Lung (tissue), 12 donors: Measurements from ENCODE around the gene TBKBP1. TPM values are rescaled to one million over a fixed set of nuclear protein-coding genes. Genes with fewer than 3 reads are reported as not detected.

Experiments used
- ATAC-seq: fragments of 200-7000 bp; cut with Tn5 transposase; one replicate; pipeline ENCODE4 v1.9.1; 2020; ENCODE audit warnings: moderate number of reproducible peaks; ENCODE audit not compliant: insufficient read depth, low FRiP score
- DNase-seq, 3 donors: peaks; one replicate each; pipeline ENCODE4 v3.0.0-alpha.2; 2013 to 2017
- H3K27ac ChIP-seq, 2 donors: one replicate each; pipeline ENCODE4 v1.5.1; 2013; ENCODE audit warnings: mild to moderate bottlenecking in 2 of 2, moderate library complexity in 2 of 2, control low read depth in 1 of 2, inconsistent platforms in 1 of 2, low read depth in 1 of 2, low read length in 1 of 2
- H3K27me3 ChIP-seq, 3 donors: one replicate each; pipeline ENCODE4 v1.5.1; 2013; ENCODE audit warnings: low read length in 2 of 3; ENCODE audit not compliant: control insufficient read depth in 3 of 3, insufficient read depth in 3 of 3
- H3K36me3 ChIP-seq, 4 donors: one replicate each; pipeline ENCODE4 v1.5.1; 2013; ENCODE audit warnings: low read length in 4 of 4, mild to moderate bottlenecking in 1 of 4, moderate library complexity in 1 of 4; ENCODE audit not compliant: control insufficient read depth in 4 of 4, insufficient read depth in 4 of 4
- H3K4me1 ChIP-seq, 5 donors: one replicate each; pipeline ENCODE4 v1.5.1; 2013; ENCODE audit warnings: low read length in 5 of 5, mild to moderate bottlenecking in 2 of 5, moderate library complexity in 1 of 5; ENCODE audit not compliant: control insufficient read depth in 5 of 5, insufficient read depth in 5 of 5
- H3K4me3 ChIP-seq: one replicate; pipeline ENCODE4 v1.5.1; 2013; ENCODE audit warnings: mild to moderate bottlenecking, control low read depth, moderate library complexity
- H3K9ac ChIP-seq, 2 donors: one replicate each; pipeline ENCODE4 v1.5.1; 2013; ENCODE audit warnings: low read length in 2 of 2, control low read depth in 1 of 2; ENCODE audit not compliant: insufficient read depth in 1 of 2
- H3K9me3 ChIP-seq, 4 donors: one replicate each; pipeline ENCODE4 v1.5.1; 2013; ENCODE audit warnings: low read length in 3 of 4, mild to moderate bottlenecking in 1 of 4, moderate library complexity in 1 of 4; ENCODE audit not compliant: control insufficient read depth in 4 of 4, insufficient read depth in 3 of 4
- WGBS, 2 donors: extraction: QIAGEN DNeasy Blood & Tissue Kit; methylation state at CpG; one replicate each; pipeline ENCODE4 v1.1.7; 2013; 5-methylcytosine and 5-hydroxymethylcytosine counted together
- polyA plus RNA-seq, 2 donors: library from polyadenylated mRNA; stranded (reverse); fragments of 200-250 nt; gene quantifications; one replicate each; pipeline ENCODE4 v1.2.1, GENCODE V29; 2013
- total RNA-seq, 2 donors: library from RNA; depleted of rRNA in 1 of 2; stranded (reverse); fragments of >200 nt in 1 of 2; gene quantifications; one replicate each; pipeline ENCODE4 v1.2.1, GENCODE V29; 2014 to 2021
- TF ChIP-seq, protein P1 (sequence below): IDR thresholded peaks from 2 replicates; pipeline ENCODE4 v1.5.1; 2012; ENCODE audit warnings: mild to moderate bottlenecking; ENCODE audit errors: control extremely low read depth, extremely low read depth
- donor health status: control.
- donor health status: control.
- donor health status: Bipolar disorder and iron deficiency.
- donor health status: healthy.
- donor health status: DM: yes; HTN: yes; CAD: no.

Gene TBKBP1
- total and polyA plus RNA-seq, 4 donors, result 9.0 to 14.0 (median 12.1) TPM

DNA sequence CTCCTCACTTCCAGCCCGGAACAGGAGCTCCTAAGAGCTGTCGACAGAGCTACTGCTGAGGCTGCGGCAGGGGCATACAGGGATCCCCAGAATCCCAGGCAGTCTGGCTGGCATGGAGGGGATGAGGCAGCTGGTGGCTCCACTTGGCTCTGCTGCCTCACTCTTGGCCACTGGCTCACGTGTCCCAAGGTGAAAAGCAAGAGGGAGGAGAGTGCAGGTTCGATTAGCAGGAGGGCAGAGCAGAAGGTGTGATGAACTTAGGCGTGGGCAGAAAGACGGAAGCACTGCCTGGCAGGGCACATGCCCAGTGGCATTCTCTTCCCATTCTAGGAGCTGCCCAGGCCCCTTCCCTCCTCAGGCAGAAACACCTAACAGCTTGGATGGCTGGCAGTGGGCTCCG, 27.8 kb downstream of the TBKBP1 start:
- H3K9me3 ChIP-seq, result no peaks in the 10 kb centered on the region
- no peak overlapping the region for H3K4me3 ChIP-seq
- H3K4me1 ChIP-seq, result peaks cover 0 to 6% (median 0%) of the 10 kb centered on the region in 5 donors
- H3K9ac ChIP-seq, result no peak overlapping the region
- no peaks in the 10 kb centered on the region for H3K36me3 ChIP-seq
- no peak overlapping the region for H3K27ac ChIP-seq
- ATAC-seq (no peak), DNase-seq (no peak)
- H3K27me3 ChIP-seq, result peaks cover 0 to 56% (median 36%) of the 10 kb centered on the region in 3 donors
- 39 to 51% methylated on average over 8 of the region's 8 CpGs for WGBS, 2 donors
- TF ChIP-seq, protein P1, sequence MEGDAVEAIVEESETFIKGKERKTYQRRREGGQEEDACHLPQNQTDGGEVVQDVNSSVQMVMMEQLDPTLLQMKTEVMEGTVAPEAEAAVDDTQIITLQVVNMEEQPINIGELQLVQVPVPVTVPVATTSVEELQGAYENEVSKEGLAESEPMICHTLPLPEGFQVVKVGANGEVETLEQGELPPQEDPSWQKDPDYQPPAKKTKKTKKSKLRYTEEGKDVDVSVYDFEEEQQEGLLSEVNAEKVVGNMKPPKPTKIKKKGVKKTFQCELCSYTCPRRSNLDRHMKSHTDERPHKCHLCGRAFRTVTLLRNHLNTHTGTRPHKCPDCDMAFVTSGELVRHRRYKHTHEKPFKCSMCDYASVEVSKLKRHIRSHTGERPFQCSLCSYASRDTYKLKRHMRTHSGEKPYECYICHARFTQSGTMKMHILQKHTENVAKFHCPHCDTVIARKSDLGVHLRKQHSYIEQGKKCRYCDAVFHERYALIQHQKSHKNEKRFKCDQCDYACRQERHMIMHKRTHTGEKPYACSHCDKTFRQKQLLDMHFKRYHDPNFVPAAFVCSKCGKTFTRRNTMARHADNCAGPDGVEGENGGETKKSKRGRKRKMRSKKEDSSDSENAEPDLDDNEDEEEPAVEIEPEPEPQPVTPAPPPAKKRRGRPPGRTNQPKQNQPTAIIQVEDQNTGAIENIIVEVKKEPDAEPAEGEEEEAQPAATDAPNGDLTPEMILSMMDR, result no peak

DNA sequence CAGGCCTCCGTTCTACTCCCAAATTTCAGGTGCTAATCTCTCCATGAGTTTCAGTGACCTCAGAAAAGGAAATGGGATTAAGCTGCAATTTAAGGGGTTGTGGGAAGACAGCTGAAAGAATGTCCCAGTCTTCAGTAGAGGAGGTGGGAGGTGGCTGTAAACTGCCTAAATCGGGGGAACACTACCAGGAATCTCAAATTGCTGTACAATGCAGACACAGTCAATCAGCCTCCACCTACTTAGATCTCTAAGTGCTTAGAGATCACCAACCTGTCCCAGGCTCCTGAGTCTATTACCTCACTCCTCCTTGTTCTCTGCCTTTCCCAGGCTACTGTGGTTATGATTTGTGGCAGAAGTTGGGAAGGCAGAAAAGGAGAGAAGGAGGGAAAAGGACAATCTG, 30.7 kb downstream of the TBKBP1 start:
- no peak overlapping the region for H3K4me3 ChIP-seq
- TF ChIP-seq, protein P1, result no peak
- no peaks in the 10 kb centered on the region for H3K36me3 ChIP-seq
- H3K27me3 ChIP-seq, result peaks cover 0 to 45% (median 29%) of the 10 kb centered on the region in 3 donors
- no peak overlapping the region for H3K9ac ChIP-seq
- H3K4me1 ChIP-seq, result peaks cover 0 to 6% (median 0%) of the 10 kb centered on the region in 5 donors
- no peak for ATAC-seq
- H3K9me3 ChIP-seq, result no peaks in the 10 kb centered on the region
- DNase-seq, result no peak
- WGBS, 2 donors, result 76 to 92% methylated on average over 2 of the region's 2 CpGs
- no peak overlapping the region for H3K27ac ChIP-seq

DNA sequence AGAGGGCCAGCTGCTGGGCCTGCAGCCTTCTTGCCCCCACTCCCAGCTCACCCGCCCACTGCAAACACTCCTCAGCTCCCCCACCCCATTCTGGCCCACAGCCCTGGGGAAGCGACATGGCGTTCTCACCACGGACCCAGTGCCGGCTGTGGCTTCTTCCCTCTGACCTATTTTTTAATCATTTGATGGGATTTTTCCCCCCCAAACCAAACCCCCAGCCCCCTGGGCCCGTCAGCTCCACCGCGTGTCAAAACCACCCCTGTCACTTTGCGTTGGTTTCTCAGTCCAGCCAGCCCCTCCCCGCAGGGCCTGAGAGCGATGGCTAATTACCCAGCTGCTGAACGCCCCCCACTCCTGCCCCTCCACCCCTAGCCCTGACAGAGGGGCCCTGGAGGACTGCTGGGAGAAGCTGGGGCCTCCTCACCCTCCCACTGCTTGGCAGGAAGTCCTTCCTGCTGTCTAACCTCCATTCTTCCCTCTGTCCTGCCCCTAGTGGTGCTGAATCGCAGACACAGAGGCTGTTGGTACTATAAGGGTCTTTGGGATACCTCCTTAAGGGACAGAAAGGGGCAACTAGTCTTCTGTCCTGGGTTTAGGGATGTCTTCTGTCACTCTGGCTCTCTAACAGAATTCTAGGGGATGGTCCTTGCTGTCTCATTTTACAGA, 31.6 kb downstream of the TBKBP1 start:
- DNase-seq, result no peak
- no peak overlapping the region for H3K4me3 ChIP-seq
- H3K27ac ChIP-seq, result no peak overlapping the region
- 56 to 76% methylated on average over 12 to 13 of the region's 13 CpGs for WGBS, 2 donors
- H3K9ac ChIP-seq, result no peak overlapping the region
- peaks cover 0 to 39% (median 24%) of the 10 kb centered on the region in 3 donors for H3K27me3 ChIP-seq
- H3K36me3 ChIP-seq, result no peaks in the 10 kb centered on the region
- no peaks in the 10 kb centered on the region for H3K9me3 ChIP-seq
- TF ChIP-seq, protein P1, result no peak
- H3K4me1 ChIP-seq, result peaks cover 0 to 6% (median 0%) of the 10 kb centered on the region in 5 donors
- no peak for ATAC-seq
